HG03565 (cell line): Measurements from ENCODE around the gene SYNGR2.
"Not testable (repeated sequence)": the region's sequence is repeated elsewhere in the genome, so short reads cannot be mapped to it uniquely, and the experiment has no call there.

ENCODE experiments used
- ATAC-seq: cut with Tn5 transposase; IDR thresholded peaks from one replicate; pipeline ENCODE4 v1.9.1; 2021; ENCODE audit warnings: mild to moderate bottlenecking, moderate library complexity; ENCODE audit not compliant: unreplicated experiment

SYNGR2 gene

GRCh38 chr17:78170692-78171590, 2.6 kb downstream of the SYNGR2 start:
- ATAC-seq: no peak

GRCh38 chr17:78171591-78172248, 3.3 kb downstream of the SYNGR2 start:
- not testable (repeated sequence) for ATAC-seq

- ATAC-seq: no peak
Observed at GRCh38 chr17:78172249-78173051, 4.1 kb downstream of the SYNGR2 start.

- no peak for ATAC-seq
Observed at GRCh38 chr17:78173097-78173715, 4.8 kb downstream of the SYNGR2 start.

GRCh38 chr17:78174346-78174869, 6.0 kb downstream of the SYNGR2 start:
- ATAC-seq: no peak

- ATAC-seq: no peak
Observed at GRCh38 chr17:78174870-78175642, 6.7 kb downstream of the SYNGR2 start.

GRCh38 chr17:78175643-78175981, 7.2 kb downstream of the SYNGR2 start:
- ATAC-seq: no peak

GRCh38 chr17:78176548-78177025, 8.2 kb downstream of the SYNGR2 start:
- ATAC-seq: no peak

GRCh38 chr17:78179372-78179771, 11.0 kb downstream of the SYNGR2 start:
- ATAC-seq: no peak

GRCh38 chr17:78180083-78180482, 11.7 kb downstream of the SYNGR2 start:
- ATAC-seq: no peak

- ATAC-seq: no peak
Observed at GRCh38 chr17:78180508-78180907, 12.1 kb downstream of the SYNGR2 start.

GRCh38 chr17:78182504-78182903, 14.1 kb downstream of the SYNGR2 start:
- no peak for ATAC-seq

- ATAC-seq: no peak
Observed at GRCh38 chr17:78183916-78184315, 15.5 kb downstream of the SYNGR2 start.

GRCh38 chr17:78184351-78184750, 16.0 kb downstream of the SYNGR2 start:
- no peak for ATAC-seq

- no peak for ATAC-seq
Observed at GRCh38 chr17:78184868-78185267, 16.5 kb downstream of the SYNGR2 start.

- ATAC-seq: no peak
Observed at GRCh38 chr17:78185981-78186691, 17.8 kb downstream of the SYNGR2 start.

GRCh38 chr17:78186692-78187595, 18.6 kb downstream of the SYNGR2 start, which contains the start of the genes AFMID and TK1:
Gene AFMID, plus strand, starts transcription at chr17:78187362. Its CDS starts 9 bp downstream, at chr17:78187371.
Gene TK1, minus strand, starts transcription at chr17:78187052. Its CDS starts 58 bp downstream, at chr17:78186994.
- ATAC-seq: peak; percentile 82

- no peak for ATAC-seq
Observed at GRCh38 chr17:78196716-78197115, 28.3 kb downstream of the SYNGR2 start.
